K562 (cell line): ENCODE data around the gene MRI1. TPM values are rescaled to one million over a fixed set of nuclear protein-coding genes. Genes with fewer than 3 reads are reported as not detected.

ENCODE experiments used
- ATAC-seq: fragments of 200-7000 bp; cut with Tn5 transposase; 3 replicates; pipeline ENCODE4 v1.9.1; 2020; ENCODE audit warnings: moderate library complexity
- BruUV-seq: library from RNA; stranded (reverse); fragments of 400-500 nt; replicated peaks from 2 replicates; lab custom pipeline; 2021; lab: Mats Ljungman, UMichigan
- CTCF ChIA-PET: fragments of 300-600 bp; formaldehyde crosslinking; extraction: SDS; loops from one replicate; lab custom pipeline; 2021; ENCODE audit warnings: low intra/inter-chr PET ratio; lab: Yijun Ruan, JAX
- POLR2A ChIA-PET: fragments of 300-600, 350-650 bp; sonication (Branson Sonifier 250); formaldehyde crosslinking; extraction: SDS; loops from one replicate; lab custom pipeline; 2021; ENCODE audit warnings: antibody characterized with exemption, inconsistent platforms; lab: Yijun Ruan, JAX
- DNase-seq, 4 experiments: peaks; one replicate each; pipeline versions ENCODE4 v3.0.0 to v3.0.0-alpha.2; 2011 to 2018; ENCODE audit warnings: low spot score in 3 of 4, mixed read lengths in 3 of 4; ENCODE audit errors: extremely low read depth in 1 of 4
- FAIRE-seq: peaks from 2 replicates; lab custom pipeline; 2011; peaks lifted over from hg19 to GRCh38; lab: Jason Lieb, UNC
- H2AFZ ChIP-seq: 2 replicates; pipeline ENCODE4 v1.6.0; 2011; ENCODE audit warnings: low read depth, low read length, control low read depth, inconsistent platforms
- H3K27ac ChIP-seq: fragments of 200-600 bp; 3 replicates; pipeline ENCODE4 v1.8.0; 2011; ENCODE audit warnings: low read depth, mild to moderate bottlenecking, control low read depth, inconsistent platforms, low read length, moderate library complexity, mixed read lengths; ENCODE audit errors: extremely low read depth
- H3K27me3 ChIP-seq, 2 experiments: fragments of 300-600 bp in 1 of 2; 2 replicates in 1 of 2; 3 replicates in 1 of 2; pipeline versions ENCODE4 v1.6.0 to v1.8.0; 2011; ENCODE audit warnings: inconsistent platforms in 2 of 2, low read length in 2 of 2, mild to moderate bottlenecking in 1 of 2, mixed read lengths in 1 of 2, moderate library complexity in 1 of 2; ENCODE audit not compliant: control insufficient read depth in 2 of 2, insufficient read depth in 2 of 2
- H3K36me3 ChIP-seq: fragments of 300-600 bp; 3 replicates; pipeline ENCODE4 v1.8.0; 2011; ENCODE audit warnings: mild to moderate bottlenecking, low read length, inconsistent platforms; ENCODE audit not compliant: control insufficient read depth, insufficient read depth
- H3K4me1 ChIP-seq, 2 experiments: fragments of 200-600 bp in 1 of 2; replicated peaks in 1 of 2; 2 replicates in 1 of 2; 3 replicates in 1 of 2; pipeline versions ENCODE4 v1.5.1 to v1.8.0; 2011; ENCODE audit warnings: inconsistent platforms in 2 of 2, low read length in 2 of 2, mild to moderate bottlenecking in 1 of 2, mixed read lengths in 1 of 2, moderate library complexity in 1 of 2; ENCODE audit not compliant: control insufficient read depth in 2 of 2, insufficient read depth in 2 of 2
- H3K4me2 ChIP-seq: 2 replicates; pipeline ENCODE4 v1.6.1; 2011; ENCODE audit warnings: low read length, control low read depth, inconsistent platforms, mixed read lengths; ENCODE audit not compliant: insufficient read depth
- H3K4me3 ChIP-seq: fragments of 200-600 bp; sonication (generic), shearing (Covaris generic); 2 replicates; pipeline ENCODE4 v1.5.1; 2016; ENCODE audit warnings: control low read depth, inconsistent platforms
- H3K79me2 ChIP-seq: fragments of 200-600 bp; 3 replicates; pipeline ENCODE4 v1.8.0; 2011; ENCODE audit warnings: low read length, inconsistent platforms; ENCODE audit not compliant: control insufficient read depth, insufficient read depth
- H3K9ac ChIP-seq, 2 experiments: 2 replicates each; pipeline versions ENCODE4 v1.6.0 to v1.6.1; 2011; ENCODE audit warnings: low read depth in 2 of 2, low read length in 2 of 2, control low read depth in 1 of 2, inconsistent platforms in 1 of 2, mild to moderate bottlenecking in 1 of 2, mixed read lengths in 1 of 2; ENCODE audit not compliant: insufficient read depth in 1 of 2
- H3K9me1 ChIP-seq: one replicate; pipeline ENCODE4 v1.6.0; 2011; ENCODE audit warnings: inconsistent platforms, mild to moderate bottlenecking, low read length, moderate library complexity; ENCODE audit not compliant: control insufficient read depth, insufficient read depth
- H3K9me3 ChIP-seq: replicated peaks from 2 replicates; pipeline ENCODE4 v1.5.1; 2011; ENCODE audit warnings: low read depth, low read length, inconsistent platforms; ENCODE audit not compliant: control insufficient read depth, insufficient read depth
- H4K20me1 ChIP-seq: replicated peaks from 2 replicates; pipeline ENCODE4 v1.6.1; 2011; ENCODE audit warnings: low read length, inconsistent platforms, mixed read lengths; ENCODE audit not compliant: control insufficient read depth, insufficient read depth
- MEF2D ChIP-seq: conservative IDR thresholded peaks from 2 replicates; pipeline ENCODE4 v1.6.1; 2016; ENCODE audit warnings: low read depth, missing genetic modification characterization, missing compliant biosample characterization
- PCBP2 ChIP-seq: fragments of 200-400 bp; formaldehyde crosslinking; IDR thresholded peaks from 2 replicates; pipeline ENCODE4 v1.6.1; 2018; ENCODE audit warnings: low read length, low read depth, mild to moderate bottlenecking, moderate library complexity; ENCODE audit not compliant: poor library complexity, severe bottlenecking
- SIN3A ChIP-seq, 2 experiments: fragments of 150-350 bp in 1 of 2; IDR thresholded peaks; 2 replicates each; pipeline ENCODE4 v1.6.1; 2011 to 2016; ENCODE audit warnings: borderline replicate concordance in 2 of 2, low read depth in 2 of 2, low read length in 2 of 2, mild to moderate bottlenecking in 2 of 2, moderate library complexity in 2 of 2; ENCODE audit not compliant: control insufficient read depth in 1 of 2
- YY1 ChIP-seq, 3 experiments: IDR thresholded peaks; 2 replicates each; pipeline ENCODE4 v1.6.1; 2011; ENCODE audit warnings: low read length in 2 of 3, mild to moderate bottlenecking in 2 of 3, moderate library complexity in 2 of 3, borderline replicate concordance in 1 of 3, control low read depth in 1 of 3, low read depth in 1 of 3; ENCODE audit not compliant: insufficient read depth in 3 of 3, insufficient replicate concordance in 2 of 3, control insufficient read depth in 1 of 3, insufficient read length in 1 of 3; ENCODE audit errors: extremely low read depth in 1 of 3
- WGBS: fragments of 100-300 bp; shearing (Covaris generic); methylation state at CpG from one replicate; pipeline ENCODE4 v1.1.6; 2016; ENCODE audit warnings: low coverage, mixed read lengths; ENCODE audit not compliant: insufficient coverage; ENCODE audit errors: missing lambda C conversion rate; 5-methylcytosine and 5-hydroxymethylcytosine counted together
- in situ Hi-C: fragments of 300-500 bp; cut with MboI; formaldehyde crosslinking; loops from 4 replicates; pipeline ENCODE4 v1.15.0; 2018; ENCODE audit warnings: inconsistent platforms, mixed read lengths
- intact Hi-C: fragments of 100-400 bp; cut with micrococcal nuclease; formaldehyde crosslinking; loops from 2 replicates; pipeline ENCODE4 v1.14.2; 2022
- polyA plus RNA-seq, 8 experiments: library from polyadenylated mRNA; depleted of rRNA in 4 of 8; stranded (reverse) in 5 of 8; unstranded in 3 of 8; fragments of >200 nt; fragmentation: Nextera tagmentation in 2 of 8; fragmentation: Illumina TruSeq in 1 of 8; extraction: Ambion mirVana in 2 of 8; extraction: Trizol in 1 of 8; gene quantifications; 2 replicates each; pipeline versions ENCODE4 v1.2.1 to v1.2.3, GENCODE V29; 2011 to 2014; ENCODE audit warnings: inconsistent platforms in 1 of 8, missing spikeins in 1 of 8
- total RNA-seq, 7 experiments: library from RNA; depleted of rRNA in 6 of 7; stranded (reverse); fragments of >200 nt in 6 of 7; fragmentation: Illumina TruSeq in 2 of 7; extraction: Trizol in 2 of 7; gene quantifications; 2 replicates each; pipeline versions ENCODE4 v1.2.1 to v1.2.3, GENCODE V29; 2011 to 2021; ENCODE audit warnings: low replicate concordance in 1 of 7
- TF ChIP-seq, protein P1 (sequence below): sonication (generic); formaldehyde crosslinking; IDR thresholded peaks from 2 replicates; pipeline ENCODE4 v1.8.0; 2023; ENCODE audit warnings: missing genetic modification reagents, mild to moderate bottlenecking, borderline replicate concordance
- TF ChIP-seq, protein P2 (sequence below): fragments of 250-450 bp; sonication (Bioruptor Pico); IDR thresholded peaks from 2 replicates; pipeline ENCODE4 v1.5.0; 2022; ENCODE audit warnings: mild to moderate bottlenecking

Gene MRI1
- total and polyA plus RNA-seq, 9 of the 15 experiments (the other 6 are each of a cell fraction or from before 2014, with no cell fraction given) = 5.5 to 57.4 (median 28.2) TPM

DNA sequence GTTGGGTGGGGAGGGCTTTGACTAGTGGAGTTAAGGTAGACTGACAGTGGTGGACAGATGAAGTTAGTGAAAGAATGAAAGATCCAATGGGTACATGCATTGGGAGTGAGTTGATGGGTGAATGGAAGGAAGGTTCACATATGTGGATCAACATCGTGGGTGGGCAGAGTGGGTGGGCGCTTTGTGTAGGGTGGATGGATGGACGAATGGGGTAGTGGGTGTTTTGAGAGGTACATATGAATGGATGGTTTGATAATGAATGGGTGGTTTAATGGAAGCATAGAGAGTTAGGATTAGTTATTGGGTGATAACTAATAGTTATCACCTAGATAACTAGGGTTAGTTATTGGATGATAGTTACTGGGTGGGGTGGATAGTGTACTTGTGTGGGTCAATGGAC is 42.4 kb downstream of the MRI1 start:
- CTCF ChIA-PET = no interaction called here
- in situ Hi-C loops = no loop called here

More for the DNA sequence above, 42.4 kb downstream of the MRI1 start:
- H4K20me1 ChIP-seq = no peaks in the 10 kb centered on the region
- no peaks in the 10 kb centered on the region for H3K79me2 ChIP-seq
- DNase-seq = no peak
- no peak overlapping the region for H3K4me3 ChIP-seq
- H3K27ac ChIP-seq = no peak overlapping the region
- TF ChIP-seq YY1 (IDR thresholded peaks at IDR 0.05; ENCODE audit: borderline replicate concordance in 1 of 3, control insufficient read depth in 1 of 3, extremely low read depth in 1 of 3, insufficient read depth in 3 of 3, insufficient read length in 1 of 3, insufficient replicate concordance in 2 of 3, low read depth in 1 of 3, low read length in 2 of 3) (no peak), MEF2D (no peak), PCBP2 (no peak), SIN3A (IDR thresholded peaks at IDR 0.05; ENCODE audit: borderline replicate concordance in 2 of 2, control insufficient read depth in 1 of 2, low read depth in 2 of 2, low read length in 2 of 2) (no peak)
- TF ChIP-seq, protein P1, sequence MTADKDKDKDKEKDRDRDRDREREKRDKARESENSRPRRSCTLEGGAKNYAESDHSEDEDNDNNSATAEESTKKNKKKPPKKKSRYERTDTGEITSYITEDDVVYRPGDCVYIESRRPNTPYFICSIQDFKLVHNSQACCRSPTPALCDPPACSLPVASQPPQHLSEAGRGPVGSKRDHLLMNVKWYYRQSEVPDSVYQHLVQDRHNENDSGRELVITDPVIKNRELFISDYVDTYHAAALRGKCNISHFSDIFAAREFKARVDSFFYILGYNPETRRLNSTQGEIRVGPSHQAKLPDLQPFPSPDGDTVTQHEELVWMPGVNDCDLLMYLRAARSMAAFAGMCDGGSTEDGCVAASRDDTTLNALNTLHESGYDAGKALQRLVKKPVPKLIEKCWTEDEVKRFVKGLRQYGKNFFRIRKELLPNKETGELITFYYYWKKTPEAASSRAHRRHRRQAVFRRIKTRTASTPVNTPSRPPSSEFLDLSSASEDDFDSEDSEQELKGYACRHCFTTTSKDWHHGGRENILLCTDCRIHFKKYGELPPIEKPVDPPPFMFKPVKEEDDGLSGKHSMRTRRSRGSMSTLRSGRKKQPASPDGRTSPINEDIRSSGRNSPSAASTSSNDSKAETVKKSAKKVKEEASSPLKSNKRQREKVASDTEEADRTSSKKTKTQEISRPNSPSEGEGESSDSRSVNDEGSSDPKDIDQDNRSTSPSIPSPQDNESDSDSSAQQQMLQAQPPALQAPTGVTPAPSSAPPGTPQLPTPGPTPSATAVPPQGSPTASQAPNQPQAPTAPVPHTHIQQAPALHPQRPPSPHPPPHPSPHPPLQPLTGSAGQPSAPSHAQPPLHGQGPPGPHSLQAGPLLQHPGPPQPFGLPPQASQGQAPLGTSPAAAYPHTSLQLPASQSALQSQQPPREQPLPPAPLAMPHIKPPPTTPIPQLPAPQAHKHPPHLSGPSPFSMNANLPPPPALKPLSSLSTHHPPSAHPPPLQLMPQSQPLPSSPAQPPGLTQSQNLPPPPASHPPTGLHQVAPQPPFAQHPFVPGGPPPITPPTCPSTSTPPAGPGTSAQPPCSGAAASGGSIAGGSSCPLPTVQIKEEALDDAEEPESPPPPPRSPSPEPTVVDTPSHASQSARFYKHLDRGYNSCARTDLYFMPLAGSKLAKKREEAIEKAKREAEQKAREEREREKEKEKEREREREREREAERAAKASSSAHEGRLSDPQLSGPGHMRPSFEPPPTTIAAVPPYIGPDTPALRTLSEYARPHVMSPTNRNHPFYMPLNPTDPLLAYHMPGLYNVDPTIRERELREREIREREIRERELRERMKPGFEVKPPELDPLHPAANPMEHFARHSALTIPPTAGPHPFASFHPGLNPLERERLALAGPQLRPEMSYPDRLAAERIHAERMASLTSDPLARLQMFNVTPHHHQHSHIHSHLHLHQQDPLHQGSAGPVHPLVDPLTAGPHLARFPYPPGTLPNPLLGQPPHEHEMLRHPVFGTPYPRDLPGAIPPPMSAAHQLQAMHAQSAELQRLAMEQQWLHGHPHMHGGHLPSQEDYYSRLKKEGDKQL (CRISPR knock-in tag) = no peak
- TF ChIP-seq, protein P2, sequence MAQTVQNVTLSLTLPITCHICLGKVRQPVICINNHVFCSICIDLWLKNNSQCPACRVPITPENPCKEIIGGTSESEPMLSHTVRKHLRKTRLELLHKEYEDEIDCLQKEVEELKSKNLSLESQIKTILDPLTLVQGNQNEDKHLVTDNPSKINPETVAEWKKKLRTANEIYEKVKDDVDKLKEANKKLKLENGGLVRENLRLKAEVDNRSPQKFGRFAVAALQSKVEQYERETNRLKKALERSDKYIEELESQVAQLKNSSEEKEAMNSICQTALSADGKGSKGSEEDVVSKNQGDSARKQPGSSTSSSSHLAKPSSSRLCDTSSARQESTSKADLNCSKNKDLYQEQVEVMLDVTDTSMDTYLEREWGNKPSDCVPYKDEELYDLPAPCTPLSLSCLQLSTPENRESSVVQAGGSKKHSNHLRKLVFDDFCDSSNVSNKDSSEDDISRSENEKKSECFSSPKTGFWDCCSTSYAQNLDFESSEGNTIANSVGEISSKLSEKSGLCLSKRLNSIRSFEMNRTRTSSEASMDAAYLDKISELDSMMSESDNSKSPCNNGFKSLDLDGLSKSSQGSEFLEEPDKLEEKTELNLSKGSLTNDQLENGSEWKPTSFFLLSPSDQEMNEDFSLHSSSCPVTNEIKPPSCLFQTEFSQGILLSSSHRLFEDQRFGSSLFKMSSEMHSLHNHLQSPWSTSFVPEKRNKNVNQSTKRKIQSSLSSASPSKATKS (CRISPR knock-in tag) = no peak
- TF ChIP-seq, all 486 proteins: peak for 0
- ATAC-seq (no peak), FAIRE-seq (no peak)
- H3K27me3 ChIP-seq = no peaks in the 10 kb centered on the region
- peaks cover 6 to 21% of the 10 kb centered on the region in 2 experiments; a peak in 4 of 5 replicates for H3K4me1 ChIP-seq
- no peak overlapping the region for H2AFZ ChIP-seq
- H3K9me3 ChIP-seq = no peaks in the 10 kb centered on the region
- H3K36me3 ChIP-seq = no peaks in the 10 kb centered on the region
- POLR2A ChIA-PET = interaction anchor here (0.7 kb wide), 1 partner anchor 9 kb away, joined by 3 read pairs; no protein-coding TSS in a partner anchor
- intact Hi-C loops = no loop called here
- H3K9ac ChIP-seq = no peak overlapping the region
- 14% methylated on average over 3 of the region's 3 CpGs for WGBS
- H3K9me1 ChIP-seq = no peaks in the 10 kb centered on the region
- BruUV-seq = no TSS peak
- H3K4me2 ChIP-seq = no peak overlapping the region
